T-cell (primary cell): ENCODE results near the gene OTUD3. TPM values are rescaled to one million over a fixed set of nuclear protein-coding genes. Genes with fewer than 3 reads are reported as not detected.

Experiments used
- ATAC-seq, 4 experiments: fragments of 200-7000 bp in 3 of 4; fragments of 150-1000 bp in 1 of 4; cut with Tn5 transposase; replicated peaks in 1 of 4; 1 replicate in 3 of 4; 2 replicates in 1 of 4; pipeline ENCODE4 v1.10.0; 2021; ENCODE audit warnings: moderate library complexity in 3 of 4, mild to moderate bottlenecking in 2 of 4, moderate number of reproducible peaks in 1 of 4
- CTCF ChIA-PET, 2 donors: fragments of 300-600 bp; sonication (Branson Sonifier 250); formaldehyde crosslinking; loops; one replicate each; lab custom pipeline; 2022; ENCODE audit warnings: antibody characterized with exemption in 2 of 2; lab: Charles Lee
- POLR2A ChIA-PET, 2 donors: fragments of 300-600 bp; sonication (Branson Sonifier 250); formaldehyde crosslinking; loops; one replicate each; lab custom pipeline; 2022; ENCODE audit warnings: antibody characterized with exemption in 2 of 2; lab: Charles Lee
- DNase-seq, 35 experiments: peaks; one replicate each; pipeline versions ENCODE4 v3.0.0 to v3.0.0-alpha.2; 2013 to 2023
- H3K27ac ChIP-seq: one replicate; pipeline ENCODE4 v1.5.1; 2013; ENCODE audit warnings: low read length
- H3K27me3 ChIP-seq, 2 experiments: replicated peaks in 1 of 2; 1 replicate in 1 of 2; 2 replicates in 1 of 2; pipeline versions ENCODE4 v1.6.1 to v1.7.0; 2013; ENCODE audit warnings: low read length in 1 of 2, mixed read lengths in 1 of 2; ENCODE audit not compliant: control insufficient read depth in 2 of 2, insufficient read depth in 2 of 2; ENCODE audit errors: extremely low read depth in 1 of 2
- H3K36me3 ChIP-seq, 2 donors: 1 replicate in 1 of 2; 2 replicates in 1 of 2; pipeline versions ENCODE4 v1.6.1 to v1.7.0; 2013; ENCODE audit warnings: low read length in 1 of 2; ENCODE audit not compliant: control insufficient read depth in 2 of 2, insufficient read depth in 1 of 2; ENCODE audit errors: extremely low read depth in 1 of 2
- H3K4me1 ChIP-seq, 2 experiments: 1 replicate in 1 of 2; 2 replicates in 1 of 2; pipeline versions ENCODE4 v1.6.1 to v1.7.0; 2013; ENCODE audit warnings: low read length in 2 of 2, mixed read lengths in 1 of 2; ENCODE audit not compliant: insufficient read depth in 2 of 2, control insufficient read depth in 1 of 2; ENCODE audit errors: extremely low read depth in 1 of 2
- H3K4me3 ChIP-seq, 2 donors: 1 replicate in 1 of 2; 2 replicates in 1 of 2; pipeline versions ENCODE4 v1.5.1 to v1.7.0; 2013; ENCODE audit warnings: mild to moderate bottlenecking in 2 of 2, low read length in 1 of 2, moderate library complexity in 1 of 2; ENCODE audit not compliant: control insufficient read depth in 1 of 2; ENCODE audit errors: extremely low read depth in 1 of 2
- H3K9me3 ChIP-seq: 2 replicates; pipeline ENCODE4 v1.7.0; 2013
- H3K27ac Mint-ChIP-seq, 2 donors: one replicate each; pipeline ENCODE4 v1.8.0; 2020 to 2021; ENCODE audit warnings: mild to moderate bottlenecking in 2 of 2, mixed read lengths in 2 of 2
- H3K27me3 Mint-ChIP-seq, 2 donors: one replicate each; pipeline ENCODE4 v1.8.0; 2021 to 2022; ENCODE audit warnings: mixed read lengths in 2 of 2
- H3K36me3 Mint-ChIP-seq: one replicate; pipeline ENCODE4 v1.8.0; 2021; ENCODE audit warnings: mixed read lengths
- H3K4me1 Mint-ChIP-seq, 3 donors: one replicate each; pipeline ENCODE4 v1.8.0; 2020 to 2022; ENCODE audit warnings: mixed read lengths in 3 of 3, mild to moderate bottlenecking in 1 of 3
- H3K4me3 Mint-ChIP-seq, 3 donors: one replicate each; pipeline ENCODE4 v1.8.0; 2020 to 2022; ENCODE audit warnings: mild to moderate bottlenecking in 3 of 3, mixed read lengths in 3 of 3, moderate library complexity in 3 of 3
- H3K9me3 Mint-ChIP-seq, 3 donors: one replicate each; pipeline ENCODE4 v1.8.0; 2020 to 2022; ENCODE audit warnings: mixed read lengths in 3 of 3
- WGBS: methylation state at CpG from one replicate; pipeline ENCODE4 v1.1.5; 2013; ENCODE audit warnings: missing lambda C conversion rate; ENCODE audit not compliant: insufficient coverage; 5-methylcytosine and 5-hydroxymethylcytosine counted together
- total RNA-seq, 35 experiments: library from RNA in 6 of 35; stranded (reverse) in 6 of 35; fragments of 120-200 nt in 1 of 35; gene quantifications; one replicate each; pipeline versions ENCODE4 v1.2.1 to v1.2.4 and lab custom pipeline; 2013 to 2026

Gene OTUD3
- total RNA-seq, 5 donors from 2014 or later (not counting 1 experiment from before 2014, with no cell fraction given) = 10.6 to 20.4 (median 13.6) TPM

DNA sequence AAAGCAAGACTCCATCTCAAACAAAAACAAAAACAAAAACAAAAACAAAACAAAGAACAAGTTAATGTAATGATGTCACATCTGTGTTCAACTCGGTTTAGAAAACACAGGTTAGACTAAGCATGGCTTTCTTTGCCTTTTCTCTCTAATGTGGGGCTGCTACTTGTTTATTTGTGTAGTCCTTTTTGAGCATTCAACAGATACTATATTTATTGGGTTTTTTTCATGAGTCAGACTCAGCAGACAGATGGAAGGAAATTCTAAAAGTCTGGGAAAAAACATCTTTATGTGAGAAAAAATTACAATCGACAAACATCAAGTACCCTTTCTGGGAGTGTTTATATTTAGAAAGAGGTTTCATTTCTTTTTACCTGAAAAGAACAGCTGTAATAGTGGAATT lies 22.3 kb upstream of the OTUD3 start:
- Histone ChIP-seq H3K4me1 (no peaks in the 10 kb centered on the region), H3K36me3 (no peaks in the 10 kb centered on the region), H3K9me3 (no peaks in the 10 kb centered on the region), H3K4me3 (no peak overlapping the region), H3K27me3 (peaks cover 2 to 21% of the 10 kb centered on the region in 2 experiments), H3K27ac (no peak overlapping the region)
- Mint-ChIP-seq H3K27ac (no peak overlapping the region), H3K27me3 (peaks cover 31 to 32% of the 10 kb centered on the region in 2 donors), H3K4me1 (no peaks in the 10 kb centered on the region), H3K9me3 (peaks cover 0 to 13% (median 5%) of the 10 kb centered on the region in 3 donors), H3K4me3 (no peak overlapping the region), H3K36me3 (no peaks in the 10 kb centered on the region)
- no CpG with 5 or more reads among the region's 2 CpGs for WGBS
- CTCF ChIA-PET = no interaction called here
- no peak for ATAC-seq
- POLR2A ChIA-PET = no interaction called here
- no peak for DNase-seq

DNA sequence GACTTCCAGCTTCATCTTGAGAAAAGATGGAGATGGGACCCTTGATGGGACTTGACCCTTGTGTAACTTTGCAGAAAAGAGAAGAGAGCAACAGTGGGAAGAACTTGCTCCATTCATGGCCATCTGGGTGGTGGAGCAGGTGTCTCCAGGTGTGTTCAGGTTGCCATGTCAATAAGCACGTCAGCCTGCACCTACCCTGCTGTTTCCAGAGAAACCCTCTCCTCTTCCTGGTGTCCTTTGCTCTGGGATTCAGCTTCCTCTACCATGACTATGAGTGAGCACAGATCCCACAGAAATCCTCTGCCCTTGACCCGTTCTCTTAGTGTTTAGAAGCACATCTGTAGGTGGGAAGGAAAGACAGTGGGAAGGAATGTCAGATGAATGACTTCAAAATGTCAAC lies 21.8 kb upstream of the OTUD3 start:
- Mint-ChIP-seq H3K36me3 (no peaks in the 10 kb centered on the region), H3K4me1 (no peaks in the 10 kb centered on the region), H3K4me3 (no peak overlapping the region), H3K27ac (no peak overlapping the region), H3K9me3 (peaks cover 0 to 14% (median 5%) of the 10 kb centered on the region in 3 donors), H3K27me3 (peaks cover 31 to 32% of the 10 kb centered on the region in 2 donors)
- ChIA-PET POLR2A (no interaction called here), CTCF (no interaction called here)
- ATAC-seq (no peak), DNase-seq (no peak)
- H3K27me3 ChIP-seq = peaks cover 2 to 21% of the 10 kb centered on the region in 2 experiments
- H3K4me1 ChIP-seq = no peaks in the 10 kb centered on the region
- H3K27ac ChIP-seq = no peak overlapping the region
- H3K36me3 ChIP-seq = no peaks in the 10 kb centered on the region
- WGBS = 33% methylated on average over 1 of the region's 2 CpGs
- no peaks in the 10 kb centered on the region for H3K9me3 ChIP-seq
- no peak overlapping the region for H3K4me3 ChIP-seq

DNA sequence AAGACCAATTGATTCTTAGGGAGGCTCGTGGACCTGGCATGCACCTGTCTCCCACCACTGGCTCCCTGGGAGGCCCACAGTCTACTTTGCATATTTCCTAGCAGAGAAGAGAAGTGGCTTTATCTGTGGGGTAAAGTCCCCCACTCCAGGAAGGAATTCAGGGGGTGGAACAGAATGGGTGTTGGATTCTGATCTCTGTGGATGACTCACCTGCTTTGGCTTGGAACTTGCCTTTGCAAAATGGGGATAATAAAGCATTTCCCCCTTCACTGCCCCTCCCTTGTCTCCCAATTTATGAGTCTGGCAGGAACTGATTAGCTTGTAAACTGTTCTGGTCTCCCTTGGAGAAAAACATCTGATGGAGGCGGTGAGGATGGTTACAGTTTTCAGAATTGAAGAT lies 21.2 kb upstream of the OTUD3 start:
- Mint-ChIP-seq H3K4me3 (no peak overlapping the region), H3K4me1 (no peaks in the 10 kb centered on the region), H3K36me3 (no peaks in the 10 kb centered on the region), H3K9me3 (peaks cover 0 to 14% (median 5%) of the 10 kb centered on the region in 3 donors), H3K27me3 (peaks cover 31 to 35% of the 10 kb centered on the region in 2 donors), H3K27ac (no peak overlapping the region)
- H3K9me3 ChIP-seq = no peaks in the 10 kb centered on the region
- CTCF ChIA-PET = no interaction called here
- POLR2A ChIA-PET = no interaction called here
- ATAC-seq (no peak), DNase-seq (no peak)
- H3K27me3 ChIP-seq = peaks cover 2 to 21% of the 10 kb centered on the region in 2 experiments
- H3K27ac ChIP-seq = no peak overlapping the region
- no peaks in the 10 kb centered on the region for H3K36me3 ChIP-seq
- 89% methylated on average over 1 of the region's 2 CpGs for WGBS
- H3K4me3 ChIP-seq = no peak overlapping the region
- H3K4me1 ChIP-seq = no peaks in the 10 kb centered on the region

DNA sequence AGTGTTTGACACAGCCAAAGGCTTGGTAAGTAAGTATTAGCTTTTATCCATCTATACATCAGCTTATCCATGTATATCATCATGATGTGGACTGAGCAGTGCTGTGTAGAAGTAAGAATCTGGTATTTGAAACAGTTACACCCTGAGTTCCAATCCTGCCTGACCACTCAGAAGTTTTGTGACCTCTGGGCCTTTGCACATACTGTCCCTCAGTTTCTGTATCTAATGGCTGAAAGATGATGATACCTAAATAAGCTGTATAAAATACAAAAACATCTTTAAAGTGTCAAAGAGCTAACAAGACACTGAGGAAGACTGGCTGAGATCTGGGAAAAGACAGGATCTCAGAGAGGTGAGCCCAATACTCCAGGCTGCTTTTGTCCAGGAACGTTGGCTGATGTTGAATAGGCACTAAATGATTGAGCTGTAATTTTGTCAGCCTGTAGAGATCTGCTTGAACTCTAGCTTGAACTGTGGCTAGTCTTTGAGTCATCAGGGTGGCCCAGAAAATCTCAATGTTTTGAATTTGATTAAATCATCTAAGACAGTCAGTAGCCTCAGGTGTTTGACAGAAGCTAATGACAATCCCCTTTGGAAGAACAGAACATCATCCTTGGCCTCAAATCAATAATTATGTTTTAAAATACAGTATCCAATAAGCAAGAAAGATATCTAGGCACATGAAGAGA lies 20.2 kb upstream of the OTUD3 start:
- peaks cover 39% of the 10 kb centered on the region in 2 donors for H3K27me3 Mint-ChIP-seq
- H3K4me3 ChIP-seq = no peak overlapping the region

DNA sequence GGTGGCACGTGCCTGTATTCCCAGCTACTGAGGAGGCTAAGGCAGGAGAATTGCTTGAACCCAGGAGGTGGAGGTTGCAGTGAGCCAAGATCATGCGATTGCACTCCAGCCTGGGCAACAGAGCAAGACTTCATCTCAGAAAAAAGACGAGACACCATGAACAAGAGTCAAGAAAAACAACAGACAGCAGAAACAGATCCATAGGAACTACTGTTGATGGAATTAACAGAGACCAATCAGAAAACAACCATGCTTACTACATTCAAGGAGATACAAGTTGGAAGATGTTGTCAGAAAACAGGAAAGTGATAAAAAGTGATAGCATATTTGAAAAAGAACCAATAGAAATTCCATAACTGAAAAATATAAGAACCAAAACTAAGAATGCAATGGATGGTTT lies 19.3 kb upstream of the OTUD3 start:
- Histone ChIP-seq H3K36me3 (no peaks in the 10 kb centered on the region), H3K9me3 (no peaks in the 10 kb centered on the region), H3K4me3 (no peak overlapping the region), H3K4me1 (no peaks in the 10 kb centered on the region), H3K27ac (no peak overlapping the region), H3K27me3 (peaks cover 4 to 22% of the 10 kb centered on the region in 2 experiments)
- Mint-ChIP-seq H3K9me3 (peaks cover 0 to 14% (median 5%) of the 10 kb centered on the region in 3 donors), H3K36me3 (no peaks in the 10 kb centered on the region), H3K27me3 (peaks cover 40 to 43% of the 10 kb centered on the region in 2 donors), H3K4me3 (no peak overlapping the region), H3K27ac (no peak overlapping the region), H3K4me1 (no peaks in the 10 kb centered on the region)
- ChIA-PET POLR2A (no interaction called here), CTCF (no interaction called here)
- no peak for DNase-seq
- no peak for ATAC-seq
- WGBS = 86% methylated on average over 1 of the region's 3 CpGs

More for the DNA sequence above, 20.2 kb upstream of the OTUD3 start:
- no peaks in the 10 kb centered on the region for H3K9me3 ChIP-seq
- no peaks in the 10 kb centered on the region for H3K4me1 Mint-ChIP-seq
- H3K27me3 ChIP-seq = peaks cover 2 to 19% of the 10 kb centered on the region in 2 experiments
- no peak overlapping the region for H3K27ac Mint-ChIP-seq
- CTCF ChIA-PET = interaction anchor here in 1 of 2 donors (0.6 kb wide), 1 partner anchor 651 kb away, joined by 4 read pairs; no protein-coding TSS in a partner anchor
- DNase-seq (no peak), ATAC-seq (no peak)
- H3K36me3 ChIP-seq = no peaks in the 10 kb centered on the region
- H3K4me1 ChIP-seq = no peaks in the 10 kb centered on the region
- no peak overlapping the region for H3K27ac ChIP-seq
- H3K36me3 Mint-ChIP-seq = no peaks in the 10 kb centered on the region
- no peak overlapping the region for H3K4me3 Mint-ChIP-seq
- H3K9me3 Mint-ChIP-seq = peaks cover 0 to 14% (median 5%) of the 10 kb centered on the region in 3 donors
- POLR2A ChIA-PET = no interaction called here
- 100% methylated on average over 1 of the region's 1 CpG for WGBS

DNA sequence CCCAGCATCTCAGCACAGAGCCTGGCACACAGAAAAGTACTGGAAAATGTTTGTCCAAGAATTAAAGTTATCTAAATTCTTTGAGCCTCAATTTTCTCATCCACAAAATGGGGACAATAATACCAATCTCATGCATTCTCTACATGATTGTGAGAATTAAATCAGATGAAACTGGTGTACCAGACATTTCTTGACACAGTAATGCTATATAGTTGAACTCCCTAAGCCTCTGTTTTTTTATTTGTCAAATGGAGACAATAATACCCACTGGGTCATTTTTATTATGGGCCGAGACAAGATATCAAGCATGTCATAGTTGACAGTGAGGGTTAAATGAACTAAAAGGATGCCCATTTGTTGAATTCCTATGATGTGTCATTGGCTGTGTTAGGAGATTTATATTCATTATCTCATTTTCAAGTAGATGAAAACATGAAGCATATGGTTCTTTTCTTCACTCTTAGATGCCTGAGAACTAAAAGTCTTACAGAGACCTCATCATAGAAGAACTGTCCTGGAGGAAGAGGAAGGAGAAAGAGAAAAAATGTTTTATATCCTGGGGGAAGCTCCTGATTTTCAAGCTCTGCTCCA lies 17.5 kb upstream of the OTUD3 start:
- H3K9me3 Mint-ChIP-seq = peaks cover 0 to 14% (median 5%) of the 10 kb centered on the region in 3 donors
- no peaks in the 10 kb centered on the region for H3K36me3 Mint-ChIP-seq
- DNase-seq = no peak
- no CpG with 5 or more reads among the region's 1 CpG for WGBS
- Histone ChIP-seq H3K27ac (no peak overlapping the region), H3K4me3 (no peak overlapping the region), H3K27me3 (peaks cover 4 to 18% of the 10 kb centered on the region in 2 experiments), H3K4me1 (no peaks in the 10 kb centered on the region), H3K36me3 (no peaks in the 10 kb centered on the region), H3K9me3 (no peaks in the 10 kb centered on the region)
- POLR2A ChIA-PET = no interaction called here
- H3K27ac Mint-ChIP-seq = no peak overlapping the region
- CTCF ChIA-PET = no interaction called here
- ATAC-seq = no peak
- H3K4me1 Mint-ChIP-seq = no peaks in the 10 kb centered on the region
- H3K27me3 Mint-ChIP-seq = peaks cover 42% of the 10 kb centered on the region in 2 donors
- no peak overlapping the region for H3K4me3 Mint-ChIP-seq
